K562 (cell line): Measurements from ENCODE around the gene GABBR1. TPM values are rescaled to one million over a fixed set of nuclear protein-coding genes. Genes with fewer than 3 reads are reported as not detected.
A peak's percentile ranks its signal among the peaks of the same experiment; 100 is the strongest.

ENCODE experiments used
- ATAC-seq: fragments of 200-7000 bp; cut with Tn5 transposase; 3 replicates; pipeline ENCODE4 v1.9.1; 2020; ENCODE audit warnings: moderate library complexity
- BruUV-seq: library from RNA; stranded (reverse); fragments of 400-500 nt; replicated peaks from 2 replicates; lab custom pipeline; 2021; lab: Mats Ljungman, UMichigan
- CTCF ChIA-PET: fragments of 300-600 bp; formaldehyde crosslinking; extraction: SDS; loops from one replicate; lab custom pipeline; 2021; ENCODE audit warnings: low intra/inter-chr PET ratio; lab: Yijun Ruan, JAX
- POLR2A ChIA-PET: fragments of 300-600, 350-650 bp; sonication (Branson Sonifier 250); formaldehyde crosslinking; extraction: SDS; loops from one replicate; lab custom pipeline; 2021; ENCODE audit warnings: antibody characterized with exemption, inconsistent platforms; lab: Yijun Ruan, JAX
- DNase-seq, 4 experiments: peaks; one replicate each; pipeline versions ENCODE4 v3.0.0 to v3.0.0-alpha.2; 2011 to 2018; ENCODE audit warnings: low spot score in 3 of 4, mixed read lengths in 3 of 4; ENCODE audit errors: extremely low read depth in 1 of 4
- FAIRE-seq: peaks from 2 replicates; lab custom pipeline; 2011; peaks lifted over from hg19 to GRCh38; lab: Jason Lieb, UNC
- H2AFZ ChIP-seq: 2 replicates; pipeline ENCODE4 v1.6.0; 2011; ENCODE audit warnings: low read depth, low read length, control low read depth, inconsistent platforms
- H3K27ac ChIP-seq: fragments of 200-600 bp; 3 replicates; pipeline ENCODE4 v1.8.0; 2011; ENCODE audit warnings: low read depth, mild to moderate bottlenecking, control low read depth, inconsistent platforms, low read length, moderate library complexity, mixed read lengths; ENCODE audit errors: extremely low read depth
- H3K27me3 ChIP-seq, 2 experiments: fragments of 300-600 bp in 1 of 2; 2 replicates in 1 of 2; 3 replicates in 1 of 2; pipeline versions ENCODE4 v1.6.0 to v1.8.0; 2011; ENCODE audit warnings: inconsistent platforms in 2 of 2, low read length in 2 of 2, mild to moderate bottlenecking in 1 of 2, mixed read lengths in 1 of 2, moderate library complexity in 1 of 2; ENCODE audit not compliant: control insufficient read depth in 2 of 2, insufficient read depth in 2 of 2
- H3K36me3 ChIP-seq: fragments of 300-600 bp; 3 replicates; pipeline ENCODE4 v1.8.0; 2011; ENCODE audit warnings: mild to moderate bottlenecking, low read length, inconsistent platforms; ENCODE audit not compliant: control insufficient read depth, insufficient read depth
- H3K4me1 ChIP-seq, 2 experiments: fragments of 200-600 bp in 1 of 2; replicated peaks in 1 of 2; 2 replicates in 1 of 2; 3 replicates in 1 of 2; pipeline versions ENCODE4 v1.5.1 to v1.8.0; 2011; ENCODE audit warnings: inconsistent platforms in 2 of 2, low read length in 2 of 2, mild to moderate bottlenecking in 1 of 2, mixed read lengths in 1 of 2, moderate library complexity in 1 of 2; ENCODE audit not compliant: control insufficient read depth in 2 of 2, insufficient read depth in 2 of 2
- H3K4me2 ChIP-seq: 2 replicates; pipeline ENCODE4 v1.6.1; 2011; ENCODE audit warnings: low read length, control low read depth, inconsistent platforms, mixed read lengths; ENCODE audit not compliant: insufficient read depth
- H3K4me3 ChIP-seq: fragments of 200-600 bp; sonication (generic), shearing (Covaris generic); 2 replicates; pipeline ENCODE4 v1.5.1; 2016; ENCODE audit warnings: control low read depth, inconsistent platforms
- H3K79me2 ChIP-seq: fragments of 200-600 bp; 3 replicates; pipeline ENCODE4 v1.8.0; 2011; ENCODE audit warnings: low read length, inconsistent platforms; ENCODE audit not compliant: control insufficient read depth, insufficient read depth
- H3K9ac ChIP-seq, 2 experiments: 2 replicates each; pipeline versions ENCODE4 v1.6.0 to v1.6.1; 2011; ENCODE audit warnings: low read depth in 2 of 2, low read length in 2 of 2, control low read depth in 1 of 2, inconsistent platforms in 1 of 2, mild to moderate bottlenecking in 1 of 2, mixed read lengths in 1 of 2; ENCODE audit not compliant: insufficient read depth in 1 of 2
- H3K9me1 ChIP-seq: one replicate; pipeline ENCODE4 v1.6.0; 2011; ENCODE audit warnings: inconsistent platforms, mild to moderate bottlenecking, low read length, moderate library complexity; ENCODE audit not compliant: control insufficient read depth, insufficient read depth
- H3K9me3 ChIP-seq: replicated peaks from 2 replicates; pipeline ENCODE4 v1.5.1; 2011; ENCODE audit warnings: low read depth, low read length, inconsistent platforms; ENCODE audit not compliant: control insufficient read depth, insufficient read depth
- H4K20me1 ChIP-seq: replicated peaks from 2 replicates; pipeline ENCODE4 v1.6.1; 2011; ENCODE audit warnings: low read length, inconsistent platforms, mixed read lengths; ENCODE audit not compliant: control insufficient read depth, insufficient read depth
- ARID1B ChIP-seq: fragments of 450-650 bp; IDR thresholded peaks from 2 replicates; pipeline ENCODE4 v1.6.1; 2016; ENCODE audit warnings: antibody characterized with exemption, mild to moderate bottlenecking, inconsistent platforms
- CTCF ChIP-seq, 3 experiments: IDR thresholded peaks in 2 of 3; conservative IDR thresholded peaks in 1 of 3; 2 replicates each; pipeline ENCODE4 v1.5.1; 2011 to 2012; ENCODE audit warnings: low read length in 3 of 3, mild to moderate bottlenecking in 3 of 3, control low read depth in 2 of 3, improper control_type of control experiment in 1 of 3, inconsistent platforms in 1 of 3, low read depth in 1 of 3, mixed read lengths in 1 of 3, moderate library complexity in 1 of 3; ENCODE audit not compliant: insufficient read depth in 2 of 3
- CTCFL ChIP-seq: IDR thresholded peaks from 2 replicates; pipeline ENCODE4 v1.6.1; 2011; ENCODE audit warnings: borderline replicate concordance, low read depth, mild to moderate bottlenecking, moderate library complexity, low read length; ENCODE audit not compliant: insufficient read depth, poor library complexity, severe bottlenecking
- WGBS: fragments of 100-300 bp; shearing (Covaris generic); methylation state at CpG from one replicate; pipeline ENCODE4 v1.1.6; 2016; ENCODE audit warnings: low coverage, mixed read lengths; ENCODE audit not compliant: insufficient coverage; ENCODE audit errors: missing lambda C conversion rate; 5-methylcytosine and 5-hydroxymethylcytosine counted together
- in situ Hi-C: fragments of 300-500 bp; cut with MboI; formaldehyde crosslinking; loops from 4 replicates; pipeline ENCODE4 v1.15.0; 2018; ENCODE audit warnings: inconsistent platforms, mixed read lengths
- intact Hi-C: fragments of 100-400 bp; cut with micrococcal nuclease; formaldehyde crosslinking; loops from 2 replicates; pipeline ENCODE4 v1.14.2; 2022
- polyA plus RNA-seq, 8 experiments: library from polyadenylated mRNA; depleted of rRNA in 4 of 8; stranded (reverse) in 5 of 8; unstranded in 3 of 8; fragments of >200 nt; fragmentation: Nextera tagmentation in 2 of 8; fragmentation: Illumina TruSeq in 1 of 8; extraction: Ambion mirVana in 2 of 8; extraction: Trizol in 1 of 8; gene quantifications; 2 replicates each; pipeline versions ENCODE4 v1.2.1 to v1.2.3, GENCODE V29; 2011 to 2014; ENCODE audit warnings: inconsistent platforms in 1 of 8, missing spikeins in 1 of 8
- total RNA-seq, 7 experiments: library from RNA; depleted of rRNA in 6 of 7; stranded (reverse); fragments of >200 nt in 6 of 7; fragmentation: Illumina TruSeq in 2 of 7; extraction: Trizol in 2 of 7; gene quantifications; 2 replicates each; pipeline versions ENCODE4 v1.2.1 to v1.2.3, GENCODE V29; 2011 to 2021; ENCODE audit warnings: low replicate concordance in 1 of 7

GABBR1 gene
- total and polyA plus RNA-seq, 9 of the 15 experiments (the other 6 are each of a cell fraction or from before 2014, with no cell fraction given), result 2.2 to 48.3 (median 20.8) TPM

GRCh38 chr6:29680416-29680815, 47.4 kb upstream of the GABBR1 start:
- Histone ChIP-seq H3K9ac (0 out of 4 replicates have a peak overlapping the region, but pooled peaks of 1 of the 2 experiments have one; percentile 66), H3K79me2 (no peaks in the 10 kb centered on the region), H2AFZ (peak overlapping the region; percentile 75), H3K27me3 (peaks cover 20 to 33% of the 10 kb centered on the region in 2 experiments; a peak in 3 of 5 replicates), H3K4me3 (no peak overlapping the region), H3K9me1 (no peaks in the 10 kb centered on the region), H3K4me1 (peaks cover 0 to 9% of the 10 kb centered on the region in 2 experiments; a peak in 2 of 5 replicates)
- CTCF ChIA-PET, result no interaction called here
- FAIRE-seq, result no peak
- whole genome bisulfite sequencing, result 25% methylated on average over 23 of the region's 24 CpGs
- TF ChIP-seq CTCFL (peak; percentile 3), ARID1B (no peak), CTCF (IDR thresholded peaks at IDR 0.05 in 2 of 3, conservative IDR thresholded peaks at IDR 0.05 in 1 of 3; ENCODE audit: insufficient read depth in 2 of 3, low read depth in 1 of 3, low read length in 3 of 3) (0 out of 6 replicates have a peak, but pooled peaks of 1 of the 3 experiments have one; percentile 11)
- TF ChIP-seq, all 486 proteins: peak for 2
- intact Hi-C loops, result no loop called here
- in situ Hi-C loops, result no loop called here
- Histone ChIP-seq H4K20me1 (no peaks in the 10 kb centered on the region), H3K9me3 (no peaks in the 10 kb centered on the region), H3K27ac (no peak overlapping the region), H3K4me2 (peak overlapping the region; percentile 35), H3K36me3 (no peaks in the 10 kb centered on the region)
- POLR2A ChIA-PET, result interaction anchor here (0.7 kb wide), 1 partner anchor 1539 kb away, joined by 3 read pairs; no protein-coding TSS in a partner anchor
- DNase-seq (no peak), ATAC-seq (peak; percentile 47)
- BruUV-seq, result no TSS peak
